ENCODE results near the gene GMPR2.
"Not testable (repeated sequence)": the region's sequence is repeated elsewhere in the genome, so short reads cannot be mapped to it uniquely, and the experiment has no call there.

Gene GMPR2

DNA sequence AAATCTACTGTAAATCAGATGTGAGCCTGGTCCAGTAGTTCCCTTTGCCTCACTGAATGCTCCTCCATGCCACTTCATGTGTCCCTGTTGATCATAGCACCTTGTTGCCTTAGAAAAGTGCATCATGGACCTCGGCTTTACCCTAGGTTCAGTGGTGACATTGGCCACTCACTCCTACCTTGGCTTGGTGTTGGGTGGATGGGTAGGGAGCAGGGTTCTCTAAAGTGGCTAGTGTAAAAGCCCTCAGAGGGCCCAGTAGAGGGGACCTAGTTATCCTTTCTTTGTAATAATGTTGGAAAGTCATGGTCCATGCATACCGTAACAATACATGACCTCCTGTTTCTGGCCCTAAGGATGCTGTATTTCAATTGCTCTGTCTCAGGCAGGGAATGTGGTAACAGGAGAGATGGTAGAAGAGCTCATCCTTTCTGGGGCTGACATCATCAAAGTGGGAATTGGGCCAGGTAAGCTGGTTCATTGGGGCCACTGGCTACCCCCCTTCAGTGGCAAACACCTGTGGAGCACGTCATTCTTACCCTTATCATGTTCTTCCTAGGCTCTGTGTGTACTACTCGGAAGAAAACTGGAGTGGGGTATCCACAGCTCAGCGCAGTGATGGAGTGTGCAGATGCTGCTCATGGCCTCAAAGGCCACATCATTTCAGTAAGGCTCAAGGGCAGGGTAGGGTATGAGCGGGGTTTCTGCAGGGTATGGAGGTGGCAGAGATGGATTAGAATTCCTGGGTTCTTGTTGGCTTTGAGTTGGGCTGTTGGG lies 4.1 kb downstream of the GMPR2 start:
- DNase-seq (ENCODE audit: insufficient read length, low spot score) = no peak
- TF ChIP-seq POLR2AphosphoS5 (IDR thresholded peaks at IDR 0.05; ENCODE audit: low read depth, low read length) (peak; percentile 33; the same call in 1 of the 2 replicates), SPI1 (IDR thresholded peaks at IDR 0.05; ENCODE audit: low read depth, low read length) (no peak), POLR2A (IDR thresholded peaks at IDR 0.05; ENCODE audit: low read depth, low read length) (peak; percentile 40; the same call in 1 of the 2 replicates)
- FAIRE-seq = no peak

DNA sequence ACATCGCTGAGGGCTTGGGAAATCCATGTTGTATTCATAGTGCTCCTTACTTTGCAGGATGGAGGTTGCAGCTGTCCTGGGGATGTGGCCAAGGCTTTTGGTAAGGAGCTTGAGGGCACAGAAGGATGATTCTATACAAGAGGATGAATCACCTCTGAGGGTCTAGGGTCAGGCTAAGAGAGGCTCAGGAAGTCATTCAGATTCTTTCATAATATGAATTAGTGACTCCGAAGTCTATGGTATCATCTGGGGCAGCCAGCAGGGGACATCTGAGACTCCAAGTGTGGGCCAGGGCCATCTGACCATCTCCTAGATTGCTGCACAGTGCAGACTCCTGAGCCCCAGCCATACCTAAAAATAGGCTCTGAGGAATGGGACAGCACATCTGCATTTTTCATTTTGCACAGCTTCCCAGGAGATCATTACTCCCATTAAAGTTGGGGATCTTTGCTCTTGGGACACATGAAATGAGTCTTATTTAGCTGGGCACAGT lies 4.8 kb downstream of the GMPR2 start:
- FAIRE-seq (no peak), DNase-seq (ENCODE audit: insufficient read length, low spot score) (no peak)
- TF ChIP-seq PAX5 (IDR thresholded peaks at IDR 0.05; ENCODE audit: insufficient read depth, low read length, severe bottlenecking) = no peak

DNA sequence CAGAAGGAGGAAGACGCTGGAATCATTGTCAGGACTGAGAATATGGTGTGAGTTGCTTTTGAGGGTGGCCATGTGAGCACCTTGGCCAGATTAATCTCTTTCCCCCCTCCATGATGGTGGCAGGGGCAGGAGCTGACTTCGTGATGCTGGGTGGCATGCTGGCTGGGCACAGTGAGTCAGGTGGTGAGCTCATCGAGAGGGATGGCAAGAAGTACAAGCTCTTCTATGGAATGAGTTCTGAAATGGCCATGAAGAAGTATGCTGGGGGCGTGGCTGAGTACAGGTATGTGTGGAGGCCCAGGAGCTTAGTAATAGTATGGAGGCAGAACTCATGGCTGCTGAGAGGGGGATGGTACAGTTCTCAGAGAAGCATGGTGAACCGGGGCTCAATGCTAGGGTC lies 5.4 kb downstream of the GMPR2 start:
- TF ChIP-seq POU2F2 (IDR thresholded peaks at IDR 0.05; ENCODE audit: low read depth, low read length) (no peak), POLR2A (IDR thresholded peaks at IDR 0.05; ENCODE audit: low read depth, low read length) (no peak), SPI1 (IDR thresholded peaks at IDR 0.05; ENCODE audit: low read depth, low read length) (no peak), POLR2AphosphoS5 (IDR thresholded peaks at IDR 0.05; ENCODE audit: low read depth, low read length) (no peak), PAX5 (IDR thresholded peaks at IDR 0.05; ENCODE audit: insufficient read depth, low read length, severe bottlenecking) (no peak), TAF1 (IDR thresholded peaks at IDR 0.05; ENCODE audit: low read depth, low read length) (no peak)
- FAIRE-seq (no peak), DNase-seq (ENCODE audit: insufficient read length, low spot score) (no peak)

DNA sequence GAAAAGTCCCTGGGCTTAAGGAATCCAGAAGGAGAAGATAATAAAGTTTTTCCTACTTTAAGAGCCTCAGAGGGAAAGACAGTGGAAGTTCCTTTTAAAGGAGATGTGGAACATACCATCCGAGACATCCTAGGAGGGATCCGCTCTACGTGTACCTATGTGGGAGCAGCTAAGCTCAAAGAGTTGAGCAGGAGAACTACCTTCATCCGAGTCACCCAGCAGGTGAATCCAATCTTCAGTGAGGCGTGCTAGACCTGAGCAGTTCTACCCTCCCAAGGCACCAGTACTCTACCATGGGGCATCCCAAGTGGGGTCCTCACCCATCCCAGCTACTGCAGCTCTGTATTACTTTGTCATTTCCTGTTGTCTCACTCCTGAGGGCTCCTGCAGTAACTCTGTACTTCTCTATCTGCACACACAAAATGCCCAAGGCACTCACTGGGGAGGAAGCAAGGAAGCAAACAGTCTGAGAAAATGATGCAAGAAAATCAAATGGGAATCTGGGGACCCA lies 5.9 kb downstream of the GMPR2 start:
- TF ChIP-seq POLR2AphosphoS5 (IDR thresholded peaks at IDR 0.05; ENCODE audit: low read depth, low read length) (peak; percentile 41; the same call in 1 of the 2 replicates), PAX5 (IDR thresholded peaks at IDR 0.05; ENCODE audit: insufficient read depth, low read length, severe bottlenecking) (no peak), POLR2A (IDR thresholded peaks at IDR 0.05; ENCODE audit: low read depth, low read length) (peak; percentile 39; the same call in 1 of the 2 replicates), TAF1 (IDR thresholded peaks at IDR 0.05; ENCODE audit: low read depth, low read length) (no peak)
- FAIRE-seq (no peak), DNase-seq (ENCODE audit: insufficient read length, low spot score) (no peak)

DNA sequence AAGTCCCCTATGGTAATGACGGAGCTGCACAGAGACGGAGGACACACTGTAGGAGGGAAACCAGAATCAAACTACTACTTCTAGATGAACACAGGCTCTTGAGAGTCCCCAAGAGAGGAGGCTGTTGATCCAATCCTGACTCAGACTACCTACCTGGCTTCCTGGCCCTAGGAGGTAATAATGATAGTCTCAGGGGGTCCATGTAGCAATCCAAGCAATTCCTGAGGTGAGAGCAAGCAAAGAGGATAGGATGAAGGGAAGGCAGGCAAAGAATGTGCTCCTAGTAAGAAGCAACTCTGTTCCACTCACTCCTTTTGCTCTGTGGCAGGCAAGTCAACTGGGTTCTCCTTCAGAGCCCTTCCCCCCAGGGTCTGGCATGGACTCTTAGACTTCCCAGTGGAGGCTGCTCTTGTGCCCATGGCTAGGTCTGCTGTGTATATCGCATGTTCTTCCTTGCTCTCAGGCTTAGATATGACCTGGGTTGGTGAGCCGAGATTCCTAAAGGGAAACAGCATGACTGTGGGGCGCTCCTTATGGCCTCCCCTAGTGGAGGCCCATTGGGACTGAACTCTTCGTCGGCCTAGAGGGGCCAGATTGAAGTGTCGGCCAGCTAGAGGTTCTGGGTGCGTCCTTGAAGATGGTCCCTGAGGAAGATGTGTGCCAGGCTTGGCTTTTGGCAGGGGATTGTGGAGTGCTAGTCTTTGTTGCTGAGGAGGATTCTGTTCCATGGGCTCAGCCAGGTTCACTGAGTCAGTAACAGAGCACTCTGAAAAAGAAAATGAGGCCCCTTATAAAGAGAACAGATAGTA lies 7.6 kb downstream of the GMPR2 start:
- TF ChIP-seq SPI1 (IDR thresholded peaks at IDR 0.05; ENCODE audit: low read depth, low read length) = no peak
- TF ChIP-seq POLR2A (IDR thresholded peaks at IDR 0.05; ENCODE audit: low read depth, low read length) = no peak
- no peak for TF ChIP-seq POU2F2 (IDR thresholded peaks at IDR 0.05; ENCODE audit: low read depth, low read length)
- TF ChIP-seq PAX5 (IDR thresholded peaks at IDR 0.05; ENCODE audit: insufficient read depth, low read length, severe bottlenecking) = no peak
- no peak for TF ChIP-seq TAF1 (IDR thresholded peaks at IDR 0.05; ENCODE audit: low read depth, low read length)
- no peak for TF ChIP-seq POLR2AphosphoS5 (IDR thresholded peaks at IDR 0.05; ENCODE audit: low read depth, low read length)
- FAIRE-seq (no peak), DNase-seq (ENCODE audit: insufficient read length, low spot score) (no peak)

DNA sequence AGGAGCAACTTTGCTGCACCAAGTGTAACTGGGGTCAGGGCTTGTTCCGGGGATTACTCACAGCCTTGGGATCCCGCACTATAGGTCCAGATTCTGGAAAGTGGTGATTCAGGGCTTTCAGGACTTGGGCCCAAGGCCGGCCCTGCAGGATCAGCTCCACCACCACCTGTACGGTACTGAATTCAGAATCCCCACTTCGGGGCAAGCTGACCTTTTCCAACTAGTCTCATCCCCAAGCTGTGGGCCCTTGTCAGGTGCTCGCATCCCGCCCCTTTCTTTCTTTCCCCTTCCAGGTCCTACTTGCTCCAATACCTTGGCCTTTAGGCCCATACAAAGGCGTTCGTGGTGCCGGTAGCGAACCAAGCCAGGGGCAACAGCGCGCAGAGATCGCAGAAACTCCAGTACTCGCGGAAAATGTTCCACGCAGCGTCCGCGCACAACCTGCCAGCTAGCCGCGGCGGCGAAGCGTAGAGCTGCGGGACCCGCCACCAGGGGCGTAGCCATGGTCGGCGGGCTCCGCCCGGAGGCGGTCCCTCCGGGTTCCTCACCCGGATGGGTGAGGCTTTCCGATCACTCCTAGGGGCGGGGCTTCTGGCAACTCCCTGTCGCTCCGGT lies 9.2 kb downstream of the GMPR2 start:
- FAIRE-seq (no peak), DNase-seq (ENCODE audit: insufficient read length, low spot score) (peak; percentile 95)
- TF ChIP-seq POLR2A (IDR thresholded peaks at IDR 0.05; ENCODE audit: low read depth, low read length) = no peak
- TF ChIP-seq POLR2AphosphoS5 (IDR thresholded peaks at IDR 0.05; ENCODE audit: low read depth, low read length) = no peak
- no peak for TF ChIP-seq TAF1 (IDR thresholded peaks at IDR 0.05; ENCODE audit: low read depth, low read length)
- no peak for TF ChIP-seq POU2F2 (IDR thresholded peaks at IDR 0.05; ENCODE audit: low read depth, low read length)
- peak; percentile 45 for TF ChIP-seq PAX5 (IDR thresholded peaks at IDR 0.05; ENCODE audit: insufficient read depth, low read length, severe bottlenecking)

DNA sequence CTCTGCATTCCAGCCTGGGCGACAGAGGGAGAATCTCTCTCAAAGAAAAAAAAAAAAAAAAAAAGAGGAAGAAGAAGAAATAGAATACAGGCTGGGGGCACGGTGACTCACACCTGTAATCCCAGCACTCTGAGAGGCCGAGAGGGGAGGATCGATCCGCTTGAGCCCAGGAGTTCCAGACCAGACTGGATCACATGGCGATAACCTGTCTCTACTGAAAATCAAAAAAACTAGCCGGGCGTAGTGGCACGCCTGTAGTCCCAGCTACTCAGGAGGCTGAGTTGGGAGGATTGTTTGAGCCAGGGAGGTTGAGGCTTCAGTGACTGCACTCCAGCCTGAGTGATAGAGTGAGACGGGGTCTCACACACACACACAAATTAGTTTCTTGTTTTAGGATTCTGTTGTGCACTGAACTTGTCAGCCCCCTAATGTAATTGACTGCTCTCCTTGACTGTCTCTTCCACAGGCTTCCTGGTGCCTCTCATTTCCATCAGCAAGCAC lies 10.7 kb downstream of the GMPR2 start:
- TF ChIP-seq PAX5 (IDR thresholded peaks at IDR 0.05; ENCODE audit: insufficient read depth, low read length, severe bottlenecking) (no peak), POLR2A (IDR thresholded peaks at IDR 0.05; ENCODE audit: low read depth, low read length) (no peak), SPI1 (IDR thresholded peaks at IDR 0.05; ENCODE audit: low read depth, low read length) (no peak), POLR2AphosphoS5 (IDR thresholded peaks at IDR 0.05; ENCODE audit: low read depth, low read length) (no peak), TAF1 (IDR thresholded peaks at IDR 0.05; ENCODE audit: low read depth, low read length) (no peak), POU2F2 (IDR thresholded peaks at IDR 0.05; ENCODE audit: low read depth, low read length) (no peak)
- DNase-seq (ENCODE audit: insufficient read length, low spot score) (no peak), FAIRE-seq (no peak)

DNA sequence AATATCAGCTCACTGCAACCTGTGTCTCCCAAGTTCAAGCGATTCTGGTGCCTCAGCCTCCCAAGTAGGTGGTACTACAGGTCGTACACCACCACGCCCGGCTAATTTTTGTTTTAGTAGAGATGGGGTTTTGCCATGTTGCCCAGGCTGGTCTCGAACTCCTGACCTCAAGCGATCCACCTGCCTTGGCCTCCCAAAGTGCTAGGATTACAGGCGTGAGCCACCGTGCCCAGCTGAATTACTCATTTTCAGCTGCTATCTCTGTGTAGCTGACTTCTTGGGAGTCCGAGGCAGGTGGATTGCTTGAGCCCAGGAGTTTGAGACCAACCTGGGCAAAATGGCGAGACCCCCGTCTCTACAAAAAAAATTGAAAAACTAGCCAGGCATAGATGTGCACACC lies 12.6 kb downstream of the GMPR2 start:
- DNase-seq (ENCODE audit: insufficient read length, low spot score); FAIRE-seq: not testable (repeated sequence)

GRCh38 chr14:24246765-24247212 lies 14.1 kb downstream of the GMPR2 start:
- DNase-seq (ENCODE audit: insufficient read length, low spot score) (peak; percentile 52), FAIRE-seq (peak; percentile 38)
- TF ChIP-seq POU2F2 (IDR thresholded peaks at IDR 0.05; ENCODE audit: low read depth, low read length) = no peak

DNA sequence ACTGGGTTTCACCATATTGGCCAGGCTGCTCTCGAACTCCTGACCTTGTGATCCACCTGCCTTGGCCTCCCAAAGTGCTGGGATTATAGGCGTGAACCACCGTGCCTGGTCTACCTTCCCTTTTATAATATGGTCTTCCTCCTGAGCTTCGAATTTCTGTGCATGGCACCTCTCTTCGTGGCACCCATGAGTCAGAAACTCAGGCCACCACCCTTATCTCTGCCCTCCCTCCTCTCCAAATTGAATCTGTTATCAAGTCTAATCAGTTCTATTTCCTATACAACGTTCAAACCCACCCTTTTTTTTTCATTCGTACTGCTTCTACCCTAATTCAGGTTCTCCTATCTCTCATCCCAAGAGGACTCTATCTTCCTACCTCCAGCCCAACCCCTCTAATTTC lies 14.7 kb downstream of the GMPR2 start:
- FAIRE-seq (no peak), DNase-seq (ENCODE audit: insufficient read length, low spot score) (no peak)
- no peak for TF ChIP-seq PAX5 (IDR thresholded peaks at IDR 0.05; ENCODE audit: insufficient read depth, low read length, severe bottlenecking)
- TF ChIP-seq POLR2AphosphoS5 (IDR thresholded peaks at IDR 0.05; ENCODE audit: low read depth, low read length) = no peak
- no peak for TF ChIP-seq SPI1 (IDR thresholded peaks at IDR 0.05; ENCODE audit: low read depth, low read length)
- TF ChIP-seq POU2F2 (IDR thresholded peaks at IDR 0.05; ENCODE audit: low read depth, low read length) = no peak
- TF ChIP-seq POLR2A (IDR thresholded peaks at IDR 0.05; ENCODE audit: low read depth, low read length) = no peak
- TF ChIP-seq TAF1 (IDR thresholded peaks at IDR 0.05; ENCODE audit: low read depth, low read length) = no peak

All from GM12891 (cell line).